GM19395 (cell line): ENCODE results near the gene CTCFL.

Experiments
- ATAC-seq: cut with Tn5 transposase; IDR thresholded peaks from one replicate; pipeline ENCODE4 v1.9.1; 2021; ENCODE audit warnings: mild to moderate bottlenecking, moderate library complexity; ENCODE audit not compliant: unreplicated experiment

The CTCFL gene

DNA sequence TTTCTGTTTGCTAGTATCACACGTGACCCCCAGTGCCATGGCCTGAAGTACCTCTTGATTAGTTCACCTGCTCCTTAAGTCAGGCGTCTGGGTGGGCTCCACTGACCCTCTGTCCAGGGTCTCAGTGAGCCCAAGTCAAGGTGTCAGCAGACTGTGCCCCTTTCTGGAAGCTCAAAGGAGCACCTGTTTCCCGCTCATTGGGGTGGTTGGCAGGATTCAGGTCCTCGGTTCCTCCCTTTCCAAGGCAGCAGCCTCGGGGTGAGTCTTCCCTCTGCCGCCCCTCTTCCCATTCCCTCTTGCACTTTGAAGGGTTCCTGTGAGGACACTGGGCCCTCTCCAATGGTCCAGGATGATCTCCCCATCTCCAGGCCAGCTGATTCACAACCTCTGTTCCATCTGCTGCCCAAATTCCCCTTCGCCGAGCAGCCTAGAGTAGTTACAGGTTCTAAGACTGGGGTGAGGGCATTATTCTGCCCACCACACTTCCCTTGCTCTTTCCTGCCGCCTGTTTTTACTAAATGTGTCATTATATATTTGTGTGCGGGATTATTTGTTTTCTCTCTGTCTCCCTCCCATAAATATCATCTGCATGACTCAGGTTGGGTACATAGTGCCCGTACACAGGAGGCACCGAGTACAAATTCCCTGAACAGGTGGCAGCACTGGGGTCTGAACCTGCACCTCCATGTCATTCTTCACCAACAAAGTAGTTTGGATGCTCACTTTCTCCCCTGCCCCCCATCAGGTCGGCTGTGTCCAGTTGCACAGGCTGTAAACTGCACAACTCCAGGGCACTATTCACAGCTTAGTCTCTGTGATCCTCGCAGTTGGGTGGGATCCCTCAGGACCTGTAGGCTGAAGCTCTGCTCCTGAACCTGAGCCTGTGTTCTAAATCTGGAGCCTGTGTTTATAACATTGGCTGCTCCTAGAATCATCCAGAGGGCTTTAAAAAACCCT lies 75.3 kb downstream of the CTCFL start:
- ATAC-seq = no peak

DNA sequence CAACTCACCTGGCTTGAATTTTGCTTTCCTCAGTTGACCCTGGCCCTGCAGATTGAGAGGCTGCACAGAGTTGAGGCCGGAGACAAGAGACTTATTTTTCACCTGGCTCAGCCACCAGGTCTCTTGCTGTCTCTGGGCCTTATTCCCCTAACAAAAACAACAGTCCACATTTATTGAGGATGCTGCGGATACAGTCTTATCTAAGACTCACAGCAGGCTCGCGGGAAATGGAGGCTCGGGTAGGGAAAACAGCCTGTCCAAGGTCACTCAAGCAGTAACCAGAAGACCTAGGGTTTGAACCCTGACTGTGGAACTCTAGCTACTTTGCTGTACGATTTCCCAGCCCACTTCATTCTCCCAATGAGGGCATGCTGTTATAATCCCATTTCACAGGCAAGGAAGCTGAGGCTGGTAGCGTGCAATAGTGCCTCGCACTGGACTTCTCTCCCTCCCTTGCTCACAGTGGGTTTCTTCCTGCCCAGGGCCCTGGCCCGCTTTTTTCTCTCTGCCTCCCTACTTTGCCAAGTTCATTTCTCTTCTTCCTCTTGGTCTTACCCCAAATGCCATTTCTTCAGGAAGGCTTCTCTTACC lies 76.1 kb downstream of the CTCFL start:
- no peak for ATAC-seq
